ENCODE measurements around the gene KLHL22.
"Not testable (repeated sequence)": the region's sequence is repeated elsewhere in the genome, so short reads cannot be mapped to it uniquely, and the experiment has no call there.

KLHL22 gene

GRCh38 chr22:20475115-20475436 lies 20.5 kb downstream of the KLHL22 start:
- no peak for DNase-seq (ENCODE audit: insufficient read length, low spot score)
- no peak for TF ChIP-seq POU2F2 (IDR thresholded peaks at IDR 0.05; ENCODE audit: low read depth, low read length)
- no peak for TF ChIP-seq POLR2A (IDR thresholded peaks at IDR 0.05; ENCODE audit: low read depth, low read length)
- no peak for TF ChIP-seq TAF1 (IDR thresholded peaks at IDR 0.05; ENCODE audit: low read depth, low read length)
- TF ChIP-seq SPI1 (IDR thresholded peaks at IDR 0.05; ENCODE audit: low read depth, low read length), result no peak
- TF ChIP-seq POLR2AphosphoS5 (IDR thresholded peaks at IDR 0.05; ENCODE audit: low read depth, low read length), result no peak
- TF ChIP-seq PAX5 (IDR thresholded peaks at IDR 0.05; ENCODE audit: insufficient read depth, low read length, severe bottlenecking), result no peak
- no peak for FAIRE-seq

- TF ChIP-seq POU2F2 (IDR thresholded peaks at IDR 0.05; ENCODE audit: low read depth, low read length), result no peak
- no peak for TF ChIP-seq TAF1 (IDR thresholded peaks at IDR 0.05; ENCODE audit: low read depth, low read length)
- TF ChIP-seq POLR2A (IDR thresholded peaks at IDR 0.05; ENCODE audit: low read depth, low read length), result no peak
- FAIRE-seq (no peak), DNase-seq (ENCODE audit: insufficient read length, low spot score) (no peak)
Observed at GRCh38 chr22:20472629-20473442, 22.8 kb downstream of the KLHL22 start.

- no peak for TF ChIP-seq PAX5 (IDR thresholded peaks at IDR 0.05; ENCODE audit: insufficient read depth, low read length, severe bottlenecking)
- TF ChIP-seq TAF1 (IDR thresholded peaks at IDR 0.05; ENCODE audit: low read depth, low read length), result no peak
- TF ChIP-seq POU2F2 (IDR thresholded peaks at IDR 0.05; ENCODE audit: low read depth, low read length), result no peak
- no peak for TF ChIP-seq SPI1 (IDR thresholded peaks at IDR 0.05; ENCODE audit: low read depth, low read length)
- TF ChIP-seq POLR2A (IDR thresholded peaks at IDR 0.05; ENCODE audit: low read depth, low read length), result no peak
- no peak for TF ChIP-seq POLR2AphosphoS5 (IDR thresholded peaks at IDR 0.05; ENCODE audit: low read depth, low read length)
- no peak for DNase-seq (ENCODE audit: insufficient read length, low spot score)
Observed at GRCh38 chr22:20471126-20471833, 24.3 kb downstream of the KLHL22 start.

GRCh38 chr22:20470525-20470924 lies 25.1 kb downstream of the KLHL22 start:
- not testable (repeated sequence) for DNase-seq (ENCODE audit: insufficient read length, low spot score); FAIRE-seq

More at GRCh38 chr22:20471126-20471833, 24.3 kb downstream of the KLHL22 start:
- FAIRE-seq, result no peak

- TF ChIP-seq SPI1 (IDR thresholded peaks at IDR 0.05; ENCODE audit: low read depth, low read length), result no peak
- no peak for TF ChIP-seq PAX5 (IDR thresholded peaks at IDR 0.05; ENCODE audit: insufficient read depth, low read length, severe bottlenecking)
- no peak for TF ChIP-seq POU2F2 (IDR thresholded peaks at IDR 0.05; ENCODE audit: low read depth, low read length)
- TF ChIP-seq POLR2AphosphoS5 (IDR thresholded peaks at IDR 0.05; ENCODE audit: low read depth, low read length), result no peak
- no peak for TF ChIP-seq TAF1 (IDR thresholded peaks at IDR 0.05; ENCODE audit: low read depth, low read length)
- no peak for TF ChIP-seq POLR2A (IDR thresholded peaks at IDR 0.05; ENCODE audit: low read depth, low read length)
- no peak for DNase-seq (ENCODE audit: insufficient read length, low spot score)
- peak; percentile 58 for FAIRE-seq
Observed at GRCh38 chr22:20469110-20469868, 26.3 kb downstream of the KLHL22 start.

- DNase-seq (ENCODE audit: insufficient read length, low spot score), result no peak
- no peak for FAIRE-seq
- TF ChIP-seq TAF1 (IDR thresholded peaks at IDR 0.05; ENCODE audit: low read depth, low read length) (no peak), POLR2A (IDR thresholded peaks at IDR 0.05; ENCODE audit: low read depth, low read length) (no peak), POU2F2 (IDR thresholded peaks at IDR 0.05; ENCODE audit: low read depth, low read length) (no peak), PAX5 (IDR thresholded peaks at IDR 0.05; ENCODE audit: insufficient read depth, low read length, severe bottlenecking) (no peak), POLR2AphosphoS5 (IDR thresholded peaks at IDR 0.05; ENCODE audit: low read depth, low read length) (no peak), SPI1 (IDR thresholded peaks at IDR 0.05; ENCODE audit: low read depth, low read length) (no peak)
Observed at GRCh38 chr22:20466659-20467379, 28.8 kb downstream of the KLHL22 start.

- FAIRE-seq (no peak), DNase-seq (ENCODE audit: insufficient read length, low spot score) (no peak)
Observed at GRCh38 chr22:20465759-20466077, 29.9 kb downstream of the KLHL22 start.

GRCh38 chr22:20464912-20465758 lies 30.5 kb downstream of the KLHL22 start:
- no peak for FAIRE-seq
- DNase-seq (ENCODE audit: insufficient read length, low spot score), result no peak
- TF ChIP-seq TAF1 (IDR thresholded peaks at IDR 0.05; ENCODE audit: low read depth, low read length) (no peak), POLR2AphosphoS5 (IDR thresholded peaks at IDR 0.05; ENCODE audit: low read depth, low read length) (no peak), POU2F2 (IDR thresholded peaks at IDR 0.05; ENCODE audit: low read depth, low read length) (no peak), PAX5 (IDR thresholded peaks at IDR 0.05; ENCODE audit: insufficient read depth, low read length, severe bottlenecking) (no peak), POLR2A (IDR thresholded peaks at IDR 0.05; ENCODE audit: low read depth, low read length) (no peak), SPI1 (IDR thresholded peaks at IDR 0.05; ENCODE audit: low read depth, low read length) (no peak)

More at GRCh38 chr22:20465759-20466077, 29.9 kb downstream of the KLHL22 start:
- TF ChIP-seq POLR2AphosphoS5 (IDR thresholded peaks at IDR 0.05; ENCODE audit: low read depth, low read length) (no peak), POU2F2 (IDR thresholded peaks at IDR 0.05; ENCODE audit: low read depth, low read length) (no peak)
